HFF-Myc (cell line): ENCODE data around the gene EAF1.

Source experiments
- DNase-seq: peaks from one replicate; pipeline ENCODE4 v3.0.0-alpha.2; 2011; ENCODE audit warnings: low read depth; ENCODE audit errors: extremely low read depth
- H3K4me3 ChIP-seq: replicated peaks from 2 replicates; pipeline ENCODE4 v1.5.1; 2011; ENCODE audit warnings: low read depth, mild to moderate bottlenecking, control low read depth, low read length
- TF ChIP-seq, protein P1 (sequence below): IDR thresholded peaks from 2 replicates; pipeline ENCODE4 v1.5.1; 2012; ENCODE audit warnings: mild to moderate bottlenecking, low read depth, low read length, control low read depth; ENCODE audit errors: missing control alignments

The EAF1 gene

DNA sequence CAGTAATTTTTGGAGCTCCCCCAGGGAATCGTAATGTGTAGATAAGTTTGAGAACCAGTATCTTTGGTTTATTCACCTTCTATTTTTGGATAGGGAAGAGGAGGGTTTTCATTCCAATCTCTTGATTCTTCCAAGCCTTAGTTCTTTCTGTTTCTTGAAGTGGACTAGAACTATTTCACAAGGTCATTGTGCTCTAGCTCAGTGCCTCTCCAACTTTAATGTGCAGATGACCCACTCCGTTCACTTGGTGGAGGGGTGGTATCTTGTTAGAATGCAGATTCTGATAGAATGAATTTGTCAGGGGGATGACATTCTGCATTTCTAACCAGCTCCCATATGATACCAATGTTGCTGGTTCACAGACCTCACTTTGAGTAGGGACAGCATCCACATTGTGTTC is 58.6 kb downstream of the EAF1 start:
- no peak for DNase-seq
- TF ChIP-seq, protein P1, sequence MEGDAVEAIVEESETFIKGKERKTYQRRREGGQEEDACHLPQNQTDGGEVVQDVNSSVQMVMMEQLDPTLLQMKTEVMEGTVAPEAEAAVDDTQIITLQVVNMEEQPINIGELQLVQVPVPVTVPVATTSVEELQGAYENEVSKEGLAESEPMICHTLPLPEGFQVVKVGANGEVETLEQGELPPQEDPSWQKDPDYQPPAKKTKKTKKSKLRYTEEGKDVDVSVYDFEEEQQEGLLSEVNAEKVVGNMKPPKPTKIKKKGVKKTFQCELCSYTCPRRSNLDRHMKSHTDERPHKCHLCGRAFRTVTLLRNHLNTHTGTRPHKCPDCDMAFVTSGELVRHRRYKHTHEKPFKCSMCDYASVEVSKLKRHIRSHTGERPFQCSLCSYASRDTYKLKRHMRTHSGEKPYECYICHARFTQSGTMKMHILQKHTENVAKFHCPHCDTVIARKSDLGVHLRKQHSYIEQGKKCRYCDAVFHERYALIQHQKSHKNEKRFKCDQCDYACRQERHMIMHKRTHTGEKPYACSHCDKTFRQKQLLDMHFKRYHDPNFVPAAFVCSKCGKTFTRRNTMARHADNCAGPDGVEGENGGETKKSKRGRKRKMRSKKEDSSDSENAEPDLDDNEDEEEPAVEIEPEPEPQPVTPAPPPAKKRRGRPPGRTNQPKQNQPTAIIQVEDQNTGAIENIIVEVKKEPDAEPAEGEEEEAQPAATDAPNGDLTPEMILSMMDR, result no peak
- no peak overlapping the region for H3K4me3 ChIP-seq

DNA sequence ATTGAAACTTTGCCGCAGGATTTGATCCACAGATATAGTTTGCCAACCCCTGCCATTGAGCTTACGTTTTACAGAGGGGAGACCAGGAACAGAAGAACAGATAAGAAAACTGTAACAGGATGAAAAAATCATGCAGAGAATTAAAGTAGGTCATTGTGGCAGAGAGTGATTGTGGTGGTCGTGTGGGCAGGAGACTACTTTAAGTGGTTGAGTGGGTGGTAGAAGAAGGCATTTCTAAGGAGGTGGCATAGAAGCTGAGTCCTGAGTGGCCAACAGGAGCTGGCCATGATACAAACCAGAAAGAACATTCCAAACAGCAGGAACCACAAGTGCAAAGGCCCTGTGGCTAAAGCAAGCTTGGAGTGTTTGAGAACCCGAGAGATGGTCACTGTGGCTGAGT is 59.6 kb downstream of the EAF1 start:
- no peak for DNase-seq
- TF ChIP-seq, protein P1, result no peak
- no peak overlapping the region for H3K4me3 ChIP-seq

DNA sequence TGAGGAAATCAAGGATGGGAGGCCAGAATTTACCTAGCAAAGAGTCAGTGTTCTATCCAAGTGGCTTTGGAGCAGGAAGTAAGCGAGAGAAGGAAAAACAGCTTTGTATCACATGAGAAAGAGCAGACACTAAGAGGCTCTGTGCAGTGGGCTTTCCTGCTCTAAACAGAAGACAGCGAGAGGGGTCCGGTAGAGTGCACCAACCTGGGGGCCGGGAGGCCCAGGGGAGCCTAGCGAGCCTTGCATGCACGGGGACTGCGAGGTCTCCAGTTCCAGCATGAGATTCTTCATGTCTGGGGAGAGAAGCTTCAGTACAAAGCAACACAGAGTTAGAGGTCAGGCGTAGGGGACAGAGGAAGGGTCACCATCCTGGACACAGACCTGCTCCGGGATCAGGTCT is 60.6 kb downstream of the EAF1 start:
- DNase-seq, result no peak
- H3K4me3 ChIP-seq, result no peak overlapping the region
- TF ChIP-seq, protein P1, result no peak

DNA sequence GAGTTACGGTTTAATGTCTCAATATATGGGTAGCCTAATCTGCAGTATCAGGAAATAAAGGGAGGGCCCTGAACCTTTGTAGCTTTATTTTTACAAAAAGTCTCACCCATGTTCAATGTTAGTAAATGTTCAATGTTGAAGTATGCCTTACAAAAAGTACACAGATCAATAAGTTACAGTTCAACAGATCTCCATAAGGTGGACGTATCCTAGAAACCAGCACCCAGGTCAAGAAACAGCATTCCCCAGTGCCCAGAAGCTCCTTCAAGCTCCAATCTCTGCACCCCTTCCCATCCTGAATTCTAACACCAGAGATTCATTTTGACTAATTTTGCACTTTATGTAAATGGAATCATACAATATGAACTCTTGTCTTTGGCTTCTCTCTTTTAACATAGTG is 62.8 kb downstream of the EAF1 start:
- DNase-seq, result no peak
- TF ChIP-seq, protein P1, result no peak
- no peak overlapping the region for H3K4me3 ChIP-seq

DNA sequence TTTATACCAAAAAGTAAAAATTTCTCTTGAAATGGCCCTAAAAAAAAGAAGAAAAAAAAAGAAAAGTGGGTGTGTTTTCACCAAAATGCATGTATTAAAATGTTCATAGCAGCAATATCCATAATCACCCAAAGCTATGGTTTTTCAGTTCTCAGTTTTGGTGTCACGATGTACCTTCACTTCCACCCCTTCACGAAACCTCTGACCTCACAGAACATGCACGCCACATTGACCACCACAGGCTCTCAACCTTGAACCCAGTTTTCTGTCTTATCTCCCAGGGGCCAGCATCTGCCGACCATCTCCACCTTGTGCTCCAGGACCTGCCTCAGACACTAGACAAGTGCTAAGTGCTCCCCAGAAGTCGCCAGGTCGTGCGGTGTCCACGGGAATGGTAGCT is 63.7 kb downstream of the EAF1 start:
- TF ChIP-seq, protein P1, result no peak
- H3K4me3 ChIP-seq, result no peak overlapping the region
- DNase-seq, result no peak
